ENCODE results near the gene KCNJ18.
"Not testable (repeated sequence)": the region's sequence is repeated elsewhere in the genome, so short reads cannot be mapped to it uniquely, and the experiment has no call there.

The KCNJ18 gene

GRCh38 chr17:21686165-21687015 is 5.9 kb upstream of the KCNJ18 start:
- no peak for DNase-seq

GRCh38 chr17:21687136-21687953 is 5.0 kb upstream of the KCNJ18 start:
- DNase-seq, result no peak

- no peak for DNase-seq
Observed at GRCh38 chr17:21688293-21688949, 3.9 kb upstream of the KCNJ18 start.

- DNase-seq, result no peak
Observed at GRCh38 chr17:21689604-21690003, 2.7 kb upstream of the KCNJ18 start.

GRCh38 chr17:21690811-21691210 is 1.5 kb upstream of the KCNJ18 start:
- DNase-seq, result not testable (repeated sequence)

GRCh38 chr17:21691481-21691880 is 842 bp upstream of the KCNJ18 start:
- DNase-seq, result not testable (repeated sequence)

GRCh38 chr17:21692704-21693065 is 362 bp downstream of the KCNJ18 start:
- DNase-seq, result not testable (repeated sequence)

- not testable (repeated sequence) for DNase-seq
Observed at GRCh38 chr17:21693391-21693796, 1.1 kb downstream of the KCNJ18 start.

- not testable (repeated sequence) for DNase-seq
Observed at GRCh38 chr17:21693937-21694336, 1.6 kb downstream of the KCNJ18 start.

GRCh38 chr17:21696227-21696626 is 3.9 kb downstream of the KCNJ18 start:
- DNase-seq, result not testable (repeated sequence)

GRCh38 chr17:21696842-21697507 is 4.7 kb downstream of the KCNJ18 start:
- not testable (repeated sequence) for DNase-seq

GRCh38 chr17:21697508-21697860 is 5.2 kb downstream of the KCNJ18 start:
- not testable (repeated sequence) for DNase-seq

- not testable (repeated sequence) for DNase-seq
Observed at GRCh38 chr17:21698437-21699075, 6.2 kb downstream of the KCNJ18 start.

- DNase-seq, result not testable (repeated sequence)
Observed at GRCh38 chr17:21699124-21699523, 6.8 kb downstream of the KCNJ18 start.

- DNase-seq, result not testable (repeated sequence)
Observed at GRCh38 chr17:21699573-21700236, 7.4 kb downstream of the KCNJ18 start.

- DNase-seq, result not testable (repeated sequence)
Observed at GRCh38 chr17:21701090-21701489, 8.8 kb downstream of the KCNJ18 start.

- not testable (repeated sequence) for DNase-seq
Observed at GRCh38 chr17:21702029-21702428, 9.7 kb downstream of the KCNJ18 start.

- not testable (repeated sequence) for DNase-seq
Observed at GRCh38 chr17:21702521-21702920, 10.2 kb downstream of the KCNJ18 start.

- not testable (repeated sequence) for DNase-seq
Observed at GRCh38 chr17:21702940-21703640, 10.8 kb downstream of the KCNJ18 start.

- DNase-seq, result not testable (repeated sequence)
Observed at GRCh38 chr17:21703891-21704872, 11.9 kb downstream of the KCNJ18 start.
